Retinal pigment epithelial cell (primary cell): ENCODE data around the gene BEST1.
"Not testable (repeated sequence)": the region's sequence is repeated elsewhere in the genome, so short reads cannot be mapped to it uniquely, and the experiment has no call there.

ENCODE experiments used
- DNase-seq: peaks from one replicate; pipeline ENCODE4 v3.0.0-alpha.2; 2010; ENCODE audit warnings: low read depth
- H3K4me3 ChIP-seq: 2 replicates; pipeline ENCODE4 v1.5.1; 2011; ENCODE audit warnings: mild to moderate bottlenecking, low read length, control low read depth, moderate library complexity
- CTCF ChIP-seq: conservative IDR thresholded peaks from 2 replicates; pipeline ENCODE4 v1.5.1; 2011; ENCODE audit warnings: low read depth, low read length, control low read depth, inconsistent platforms

Gene BEST1

GRCh38 chr11:61960532-61960931 is 10.4 kb downstream of the BEST1 start:
- no peak for TF ChIP-seq CTCF
- H3K4me3 ChIP-seq: no peak overlapping the region
- no peak for DNase-seq

- no peak overlapping the region for H3K4me3 ChIP-seq
- no peak for TF ChIP-seq CTCF
- no peak for DNase-seq
These were observed 11.5 kb downstream of the BEST1 start for GRCh38 chr11:61961570-61962212.

GRCh38 chr11:61962213-61963015 is 12.3 kb downstream of the BEST1 start:
- DNase-seq: no peak
- TF ChIP-seq CTCF: no peak
- H3K4me3 ChIP-seq: no peak overlapping the region

- TF ChIP-seq CTCF: no peak
- no peak for DNase-seq
- H3K4me3 ChIP-seq: no peak overlapping the region
These were observed 12.8 kb downstream of the BEST1 start for GRCh38 chr11:61963016-61963281.

GRCh38 chr11:61963282-61964057 is 13.3 kb downstream of the BEST1 start:
- DNase-seq: no peak
- H3K4me3 ChIP-seq: peak overlapping the region; percentile 100
- no peak for TF ChIP-seq CTCF

- DNase-seq: no peak
- no peak for TF ChIP-seq CTCF
- peak overlapping the region; percentile 100 for H3K4me3 ChIP-seq
These were observed 14.0 kb downstream of the BEST1 start for GRCh38 chr11:61964058-61964665.

- DNase-seq: not testable (repeated sequence)
- H3K4me3 ChIP-seq: peak overlapping the region; percentile 100
These were observed 14.6 kb downstream of the BEST1 start for GRCh38 chr11:61964666-61965271.
